Endodermal cell (in vitro differentiated cells): ENCODE measurements around the gene FAM120B. TPM values are rescaled to one million over a fixed set of nuclear protein-coding genes. Genes with fewer than 3 reads are reported as not detected.

Experiments
- DNase-seq: peaks from one replicate; pipeline ENCODE4 v3.0.0-alpha.2; 2017
- H3K27ac ChIP-seq: 2 replicates; pipeline ENCODE4 v1.5.1; 2013; ENCODE audit warnings: mild to moderate bottlenecking, low read depth, low read length, moderate library complexity
- H3K27me3 ChIP-seq: 2 replicates; pipeline ENCODE4 v1.6.1; 2013; ENCODE audit warnings: mild to moderate bottlenecking, low read length, moderate library complexity; ENCODE audit not compliant: insufficient read depth, control insufficient read depth, poor library complexity, severe bottlenecking
- H3K36me3 ChIP-seq: 2 replicates; pipeline ENCODE4 v1.7.0; 2013; ENCODE audit warnings: mild to moderate bottlenecking, low read length, moderate library complexity; ENCODE audit not compliant: control insufficient read depth, insufficient read depth
- H3K4me1 ChIP-seq: one replicate; pipeline ENCODE4 v1.7.0; 2013; ENCODE audit warnings: low read length; ENCODE audit not compliant: control insufficient read depth, insufficient read depth
- H3K4me3 ChIP-seq: 2 replicates; pipeline ENCODE4 v1.5.1; 2013; ENCODE audit warnings: mild to moderate bottlenecking, low read length, moderate library complexity
- H3K9ac ChIP-seq: 2 replicates; pipeline ENCODE4 v1.6.1; 2013; ENCODE audit warnings: mild to moderate bottlenecking, low read length, moderate library complexity; ENCODE audit not compliant: poor library complexity, severe bottlenecking; ENCODE audit errors: extremely low read depth
- H3K9me3 ChIP-seq: 2 replicates; pipeline ENCODE4 v1.6.1; 2013; ENCODE audit warnings: mild to moderate bottlenecking, low read length, moderate library complexity; ENCODE audit not compliant: control insufficient read depth
- H3K27ac Mint-ChIP-seq: 2 replicates; pipeline ENCODE4 v1.8.0; 2020; ENCODE audit warnings: mixed read lengths
- H3K27me3 Mint-ChIP-seq: 2 replicates; pipeline ENCODE4 v1.8.0; 2021; ENCODE audit warnings: mild to moderate bottlenecking, mixed read lengths; ENCODE audit not compliant: insufficient read depth
- H3K36me3 Mint-ChIP-seq: 2 replicates; pipeline ENCODE4 v1.8.0; 2020; ENCODE audit warnings: low read depth, mixed read lengths
- H3K4me1 Mint-ChIP-seq: 2 replicates; pipeline ENCODE4 v1.8.0; 2020; ENCODE audit warnings: mixed read lengths
- H3K4me3 Mint-ChIP-seq: 2 replicates; pipeline ENCODE4 v1.8.0; 2020; ENCODE audit warnings: mild to moderate bottlenecking, moderate library complexity, mixed read lengths
- H3K9me3 Mint-ChIP-seq: 2 replicates; pipeline ENCODE4 v1.8.0; 2020; ENCODE audit warnings: mild to moderate bottlenecking, mixed read lengths
- WGBS, 2 experiments: methylation state at CpG; one replicate each; pipeline versions ENCODE4 v1.1.5 to v1.1.7; 2013; ENCODE audit warnings: missing lambda C conversion rate in 2 of 2, mixed read lengths in 1 of 2; ENCODE audit not compliant: insufficient coverage in 1 of 2, insufficient read length in 1 of 2; 5-methylcytosine and 5-hydroxymethylcytosine counted together
- total RNA-seq, 2 donors: library from RNA; stranded (reverse); fragmentation: NEBNext Ultra II Directional in 1 of 2; extraction: Animal tissue kit (Norgen Biotek cat#: 25700) in 1 of 2; gene quantifications; 2 replicates in 1 of 2; 3 replicates in 1 of 2; pipeline ENCODE4 v1.2.1, GENCODE V29; 2021
- TF ChIP-seq, protein P1 (sequence below): fragments of 200-600 bp; sonication (generic); conservative IDR thresholded peaks from 2 replicates; pipeline ENCODE4 v1.5.0; 2021; ENCODE audit warnings: antibody characterized with exemption, mild to moderate bottlenecking

The FAM120B gene
- total RNA-seq, 2 donors from 2014 or later = 25.7 to 27.5 TPM

DNA sequence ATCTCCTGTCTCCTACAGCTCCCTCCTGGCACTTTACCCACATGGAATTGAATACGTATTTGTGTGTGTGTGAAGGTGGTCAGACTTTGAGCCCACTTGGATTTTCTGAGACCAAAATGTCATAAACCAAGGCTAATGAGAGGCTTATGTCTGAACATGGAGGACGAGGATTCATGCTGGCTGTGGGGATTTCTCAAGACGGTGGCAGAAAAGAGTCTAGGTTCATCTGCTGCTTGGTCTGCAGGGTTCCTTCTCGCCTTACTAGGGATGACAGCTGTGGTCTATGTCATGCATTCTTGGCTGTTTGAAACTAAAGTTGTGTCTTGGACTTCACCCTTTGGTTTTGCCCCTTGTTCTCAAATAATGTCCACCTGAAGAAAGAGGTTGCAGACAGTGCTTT is 58.6 kb downstream of the FAM120B start:
- TF ChIP-seq, protein P1, sequence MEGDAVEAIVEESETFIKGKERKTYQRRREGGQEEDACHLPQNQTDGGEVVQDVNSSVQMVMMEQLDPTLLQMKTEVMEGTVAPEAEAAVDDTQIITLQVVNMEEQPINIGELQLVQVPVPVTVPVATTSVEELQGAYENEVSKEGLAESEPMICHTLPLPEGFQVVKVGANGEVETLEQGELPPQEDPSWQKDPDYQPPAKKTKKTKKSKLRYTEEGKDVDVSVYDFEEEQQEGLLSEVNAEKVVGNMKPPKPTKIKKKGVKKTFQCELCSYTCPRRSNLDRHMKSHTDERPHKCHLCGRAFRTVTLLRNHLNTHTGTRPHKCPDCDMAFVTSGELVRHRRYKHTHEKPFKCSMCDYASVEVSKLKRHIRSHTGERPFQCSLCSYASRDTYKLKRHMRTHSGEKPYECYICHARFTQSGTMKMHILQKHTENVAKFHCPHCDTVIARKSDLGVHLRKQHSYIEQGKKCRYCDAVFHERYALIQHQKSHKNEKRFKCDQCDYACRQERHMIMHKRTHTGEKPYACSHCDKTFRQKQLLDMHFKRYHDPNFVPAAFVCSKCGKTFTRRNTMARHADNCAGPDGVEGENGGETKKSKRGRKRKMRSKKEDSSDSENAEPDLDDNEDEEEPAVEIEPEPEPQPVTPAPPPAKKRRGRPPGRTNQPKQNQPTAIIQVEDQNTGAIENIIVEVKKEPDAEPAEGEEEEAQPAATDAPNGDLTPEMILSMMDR = no peak
- DNase-seq = no peak
- Histone ChIP-seq H3K9me3 (no peaks in the 10 kb centered on the region), H3K36me3 (peaks cover 32% of the 10 kb centered on the region), H3K27ac (no peak overlapping the region), H3K4me3 (no peak overlapping the region), H3K9ac (no peak overlapping the region), H3K4me1 (no peaks in the 10 kb centered on the region), H3K27me3 (no peaks in the 10 kb centered on the region)
- peaks cover 5% of the 10 kb centered on the region for H3K4me1 Mint-ChIP-seq
- H3K9me3 Mint-ChIP-seq = no peaks in the 10 kb centered on the region
- 92 to 100% methylated on average over 1 to 4 of the region's 4 CpGs for WGBS, 2 experiments
- H3K36me3 Mint-ChIP-seq = peaks cover 14% of the 10 kb centered on the region
- no peak overlapping the region for H3K27ac Mint-ChIP-seq
- H3K27me3 Mint-ChIP-seq = no peaks in the 10 kb centered on the region
- no peak overlapping the region for H3K4me3 Mint-ChIP-seq

DNA sequence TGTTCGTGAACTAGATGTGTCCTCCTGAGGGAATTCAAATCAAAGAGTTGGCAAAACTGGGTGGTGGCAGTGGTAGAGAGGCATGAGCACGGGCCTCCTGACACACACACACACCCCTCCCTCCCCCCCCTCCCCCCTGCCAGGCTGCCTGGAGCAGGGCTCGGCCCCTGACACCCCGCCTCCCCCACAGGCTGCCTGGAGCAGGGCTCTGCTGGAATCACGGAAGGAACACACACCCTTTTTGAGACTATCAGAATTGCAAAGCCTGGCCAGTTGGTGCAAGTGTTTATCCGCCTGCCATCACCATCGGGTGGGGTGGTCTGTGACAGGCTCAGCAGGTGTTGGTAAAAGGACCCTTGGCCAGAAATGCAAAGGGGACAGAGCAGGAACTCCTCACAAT is 59.0 kb downstream of the FAM120B start:
- Histone ChIP-seq H3K27ac (no peak overlapping the region), H3K4me1 (no peaks in the 10 kb centered on the region), H3K36me3 (peaks cover 28% of the 10 kb centered on the region), H3K9ac (no peak overlapping the region), H3K9me3 (no peaks in the 10 kb centered on the region), H3K4me3 (no peak overlapping the region), H3K27me3 (no peaks in the 10 kb centered on the region)
- Mint-ChIP-seq H3K4me1 (peaks cover 5% of the 10 kb centered on the region), H3K4me3 (no peak overlapping the region), H3K27me3 (no peaks in the 10 kb centered on the region), H3K9me3 (no peaks in the 10 kb centered on the region), H3K27ac (no peak overlapping the region), H3K36me3 (peaks cover 12% of the 10 kb centered on the region)
- DNase-seq = no peak
- WGBS, 2 experiments = 91% methylated on average over 6 of the region's 7 CpGs; no CpG with 5 or more reads in 1 of the 2 experiments
- TF ChIP-seq, protein P1 = no peak

DNA sequence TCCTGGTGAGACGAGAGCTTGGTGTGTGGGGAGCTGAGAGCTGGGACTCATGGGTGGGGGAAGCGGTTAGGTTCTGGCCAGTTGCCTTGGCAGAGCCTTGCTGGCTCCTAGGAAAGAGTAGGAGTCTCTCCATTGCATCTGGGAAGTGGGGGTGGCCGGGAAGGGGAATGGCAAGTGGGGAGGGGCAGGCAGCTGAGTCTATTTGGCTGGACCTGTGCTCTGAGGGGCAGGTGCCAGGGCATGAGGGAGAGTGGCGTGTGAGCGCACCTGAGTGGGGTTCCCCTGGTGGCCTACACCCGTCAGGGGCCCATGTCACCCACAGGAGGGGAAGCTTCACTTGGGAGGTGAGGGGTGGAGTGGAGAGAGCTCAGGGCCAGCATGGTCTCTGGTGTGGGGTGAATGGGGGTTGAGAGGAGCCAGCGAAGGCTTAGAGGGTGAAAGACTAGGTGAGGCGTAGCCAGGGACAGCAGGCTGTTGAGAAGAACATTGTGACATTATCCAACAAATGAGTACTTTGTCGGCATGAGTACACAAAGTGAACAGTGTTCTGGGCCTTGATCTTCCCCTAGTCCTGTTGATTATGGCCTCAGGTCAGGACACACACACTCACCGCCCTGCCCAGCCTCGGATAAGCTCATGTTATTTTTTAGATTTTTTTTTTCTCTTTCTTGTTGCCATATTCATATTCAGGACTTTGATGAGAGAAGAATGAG is 59.8 kb downstream of the FAM120B start:
- Histone ChIP-seq H3K9ac (no peak overlapping the region), H3K4me1 (no peaks in the 10 kb centered on the region), H3K9me3 (no peaks in the 10 kb centered on the region), H3K36me3 (peaks cover 28% of the 10 kb centered on the region), H3K27me3 (no peaks in the 10 kb centered on the region), H3K27ac (no peak overlapping the region), H3K4me3 (no peak overlapping the region)
- TF ChIP-seq, protein P1 = no peak
- DNase-seq = no peak
- H3K27ac Mint-ChIP-seq = no peak overlapping the region
- H3K4me3 Mint-ChIP-seq = no peak overlapping the region
- no peaks in the 10 kb centered on the region for H3K9me3 Mint-ChIP-seq
- peaks cover 5% of the 10 kb centered on the region for H3K4me1 Mint-ChIP-seq
- no peaks in the 10 kb centered on the region for H3K27me3 Mint-ChIP-seq
- 87 to 95% methylated on average over 7 to 11 of the region's 11 CpGs for WGBS, 2 experiments
- peaks cover 20% of the 10 kb centered on the region for H3K36me3 Mint-ChIP-seq
